ENCODE results near the gene HK2.

GRCh38 chr2:74886811-74887210 is 52.9 kb downstream of the HK2 start:
- TF ChIP-seq CTCF (IDR thresholded peaks at IDR 0.05; ENCODE audit: insufficient read depth, low read depth, low read length) (no peak), EZH2 (IDR thresholded peaks at IDR 0.05; ENCODE audit: insufficient read depth, low read length) (no peak)
